WI38 (cell line): ENCODE measurements around the gene NEK5.

ENCODE experiments used
- H3K4me3 ChIP-seq: 2 replicates; pipeline ENCODE4 v1.5.1; 2011; ENCODE audit warnings: low read depth, mild to moderate bottlenecking, control low read depth, low read length
- TF ChIP-seq, protein P1 (sequence below): IDR thresholded peaks from 2 replicates; pipeline ENCODE4 v1.5.1; 2012; ENCODE audit warnings: low read depth, mild to moderate bottlenecking, control low read depth, low read length

Gene NEK5

DNA sequence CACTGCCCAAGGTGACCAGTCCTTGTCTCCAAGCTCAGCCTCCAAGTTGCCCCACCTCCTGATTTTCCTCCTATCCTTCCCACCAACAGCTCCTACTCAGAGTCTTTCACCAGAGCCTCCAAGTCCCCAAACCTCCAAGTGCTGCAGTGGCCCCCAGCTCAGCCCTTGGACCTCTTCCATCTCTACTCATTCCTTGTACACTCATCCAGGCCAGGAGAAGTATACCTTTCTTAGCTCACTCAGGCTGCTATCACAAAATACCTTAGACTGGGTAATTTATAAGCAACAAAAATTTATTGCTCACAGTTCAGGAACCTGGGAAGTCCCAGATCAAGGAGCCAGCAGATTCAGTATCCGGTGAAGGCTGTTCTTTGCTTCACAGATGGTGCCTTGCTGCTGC is 129.0 kb downstream of the NEK5 start:
- no peak overlapping the region for H3K4me3 ChIP-seq
- TF ChIP-seq, protein P1, sequence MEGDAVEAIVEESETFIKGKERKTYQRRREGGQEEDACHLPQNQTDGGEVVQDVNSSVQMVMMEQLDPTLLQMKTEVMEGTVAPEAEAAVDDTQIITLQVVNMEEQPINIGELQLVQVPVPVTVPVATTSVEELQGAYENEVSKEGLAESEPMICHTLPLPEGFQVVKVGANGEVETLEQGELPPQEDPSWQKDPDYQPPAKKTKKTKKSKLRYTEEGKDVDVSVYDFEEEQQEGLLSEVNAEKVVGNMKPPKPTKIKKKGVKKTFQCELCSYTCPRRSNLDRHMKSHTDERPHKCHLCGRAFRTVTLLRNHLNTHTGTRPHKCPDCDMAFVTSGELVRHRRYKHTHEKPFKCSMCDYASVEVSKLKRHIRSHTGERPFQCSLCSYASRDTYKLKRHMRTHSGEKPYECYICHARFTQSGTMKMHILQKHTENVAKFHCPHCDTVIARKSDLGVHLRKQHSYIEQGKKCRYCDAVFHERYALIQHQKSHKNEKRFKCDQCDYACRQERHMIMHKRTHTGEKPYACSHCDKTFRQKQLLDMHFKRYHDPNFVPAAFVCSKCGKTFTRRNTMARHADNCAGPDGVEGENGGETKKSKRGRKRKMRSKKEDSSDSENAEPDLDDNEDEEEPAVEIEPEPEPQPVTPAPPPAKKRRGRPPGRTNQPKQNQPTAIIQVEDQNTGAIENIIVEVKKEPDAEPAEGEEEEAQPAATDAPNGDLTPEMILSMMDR = no peak

DNA sequence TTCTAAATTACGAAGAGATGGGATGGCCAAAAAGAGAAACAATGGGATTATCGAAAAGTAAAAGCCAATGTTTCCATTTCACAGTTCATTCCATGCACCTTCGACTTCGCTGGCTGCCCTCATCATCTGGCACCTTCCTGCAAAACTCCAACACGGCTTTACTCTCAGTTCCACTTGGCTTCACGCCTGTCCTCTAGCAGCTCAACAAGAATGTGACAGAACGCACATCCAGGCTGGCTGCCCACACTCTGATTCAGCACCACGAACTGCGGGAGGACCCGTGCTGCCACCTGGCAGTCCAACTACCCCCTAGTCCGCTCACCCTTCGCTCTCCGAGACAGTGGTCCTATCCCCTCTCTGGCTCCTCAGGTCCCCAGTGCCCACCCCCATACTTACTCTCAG is 129.4 kb downstream of the NEK5 start:
- H3K4me3 ChIP-seq = no peak overlapping the region
- TF ChIP-seq, protein P1 = no peak

DNA sequence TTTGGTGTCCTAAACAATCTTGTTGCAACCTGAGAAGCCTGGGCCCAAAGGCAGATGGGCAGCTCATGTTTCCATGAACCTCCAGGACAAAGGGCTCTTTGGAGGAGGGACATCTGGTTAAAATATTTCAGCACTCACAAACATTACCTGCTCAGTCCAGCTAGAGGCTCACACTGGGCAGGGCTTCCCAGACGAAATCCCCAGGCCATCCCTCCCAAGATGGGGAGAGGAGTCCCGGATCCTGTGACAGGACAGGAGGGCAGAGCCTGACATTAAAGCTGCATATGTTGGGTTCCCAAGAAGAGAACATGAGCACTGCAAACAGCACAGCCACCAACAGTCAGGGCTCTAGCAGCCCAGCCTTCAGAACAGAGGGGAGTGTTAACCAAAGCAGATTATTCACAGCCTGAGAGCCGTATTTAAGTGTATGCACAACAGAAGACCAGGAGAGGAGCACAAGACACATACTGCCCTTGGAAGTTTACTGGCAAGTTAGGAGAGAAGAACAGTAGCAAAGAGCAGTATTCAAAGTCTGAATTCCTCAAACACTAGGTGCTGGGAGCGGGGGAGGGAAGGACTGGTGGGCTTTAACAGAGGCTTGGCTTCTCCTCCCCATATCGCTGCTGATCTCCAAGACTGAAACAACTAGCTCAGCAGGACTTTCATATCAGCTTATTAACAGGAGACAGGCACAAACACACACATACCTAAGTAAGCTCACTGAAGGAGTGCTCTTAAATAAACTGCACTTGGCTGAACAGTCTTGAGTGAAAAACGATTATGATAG is 130.0 kb downstream of the NEK5 start:
- TF ChIP-seq, protein P1 = no peak
- no peak overlapping the region for H3K4me3 ChIP-seq

DNA sequence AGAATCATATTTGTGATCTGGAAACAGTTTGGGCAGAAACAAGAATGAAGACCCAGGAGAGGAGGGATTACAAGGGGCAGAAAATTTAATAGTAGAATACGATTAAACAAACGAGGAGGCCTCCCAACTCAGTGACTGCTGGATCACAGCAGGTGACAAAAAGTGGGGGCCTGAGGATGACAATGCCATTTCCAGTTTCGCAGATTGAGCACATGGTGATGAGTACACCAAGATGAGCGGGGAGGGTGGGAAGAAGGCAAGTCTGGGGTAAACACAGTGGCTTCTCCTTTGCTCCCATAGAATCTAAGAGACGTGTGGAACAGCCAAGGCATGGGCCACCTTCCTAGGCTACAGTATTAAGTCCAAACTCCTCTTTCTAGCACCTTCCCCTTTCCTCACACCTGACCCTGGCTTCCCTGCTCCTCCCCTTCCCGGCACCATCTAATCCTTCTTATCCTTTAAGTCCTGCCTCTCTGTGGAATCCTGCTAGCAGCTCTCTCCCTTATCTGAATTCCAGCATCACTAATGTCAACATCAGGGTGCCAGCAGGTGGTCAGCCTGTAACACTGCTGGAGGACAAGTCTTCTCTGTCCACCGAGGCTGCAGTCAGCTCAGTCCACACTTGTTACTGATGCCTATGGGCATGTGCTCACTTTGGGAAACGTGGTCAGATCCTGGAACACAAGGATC is 131.1 kb downstream of the NEK5 start:
- TF ChIP-seq, protein P1 = no peak
- H3K4me3 ChIP-seq = no peak overlapping the region

DNA sequence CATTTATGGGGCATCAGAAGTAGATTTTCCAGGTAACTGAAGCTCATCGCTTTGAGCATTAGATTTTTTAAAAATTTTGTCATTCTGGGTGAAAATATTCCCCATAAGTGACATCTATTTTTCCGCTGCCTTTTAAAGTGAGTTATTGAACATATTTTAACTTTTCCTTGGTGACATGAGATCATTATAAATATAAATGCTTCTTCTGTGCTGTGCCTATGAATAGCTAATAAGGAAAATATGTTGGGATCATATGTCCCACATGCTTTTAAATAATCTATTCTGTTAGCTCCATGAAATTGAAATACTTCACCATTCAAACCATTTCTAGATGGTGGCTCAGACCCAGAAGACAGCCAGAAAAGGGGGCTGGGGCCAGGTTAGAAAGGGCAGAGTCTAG is 131.7 kb downstream of the NEK5 start:
- TF ChIP-seq, protein P1 = no peak

DNA sequence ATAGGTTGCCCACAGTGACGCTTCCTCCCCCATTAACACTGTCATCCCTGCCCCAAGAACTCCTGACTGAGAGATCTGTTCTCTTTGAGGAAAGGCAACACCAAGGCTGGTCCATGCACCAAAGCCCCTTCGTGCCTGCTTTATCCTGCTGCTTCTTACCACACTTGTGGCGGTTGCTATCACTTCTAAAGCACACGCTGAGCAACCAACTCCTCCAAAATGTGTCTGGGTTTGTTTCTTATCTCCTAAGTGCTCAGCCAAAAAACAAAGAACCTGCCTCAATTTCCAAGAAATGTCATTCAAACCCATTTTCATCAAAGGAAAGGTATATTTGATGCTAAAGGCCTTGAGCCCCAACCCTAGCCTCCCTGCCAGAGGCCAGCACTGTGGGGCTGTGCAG is 132.2 kb downstream of the NEK5 start:
- TF ChIP-seq, protein P1 = no peak
- H3K4me3 ChIP-seq = no peak overlapping the region

More for the DNA sequence above, 131.7 kb downstream of the NEK5 start:
- no peak overlapping the region for H3K4me3 ChIP-seq
